Measurements from ENCODE around the gene CAMK2D.
A peak's percentile ranks its signal among the peaks of the same experiment; 100 is the strongest.

The CAMK2D gene

DNA sequence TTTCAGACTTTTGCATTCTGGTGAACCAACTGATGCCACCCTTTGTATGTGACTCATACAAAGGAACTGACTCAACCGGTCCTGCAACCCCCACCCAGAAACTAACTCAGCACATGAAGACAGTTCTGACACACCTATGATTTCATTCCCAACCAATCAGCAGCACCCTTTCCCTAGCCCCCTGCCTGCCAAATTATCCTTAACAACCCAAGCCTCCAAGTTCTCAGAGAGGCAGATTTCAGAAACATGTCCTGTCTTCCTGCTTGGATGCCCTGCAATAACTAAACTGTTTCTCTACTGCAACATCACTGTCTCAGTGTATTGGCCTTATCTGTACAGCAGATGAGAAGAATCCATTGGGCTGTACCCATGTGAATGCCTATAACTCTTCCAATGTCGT lies 284.7 kb downstream of the CAMK2D start:
- DNase-seq (ENCODE audit: low read depth in 3 of 3), result peak; percentile 14 to 28 (median 26)

GRCh38 chr4:113474017-113474416 lies 287.5 kb downstream of the CAMK2D start:
- peak in 1 of 3 experiments; percentile 27 for DNase-seq (ENCODE audit: low read depth in 3 of 3)

GRCh38 chr4:113472864-113473263 lies 288.7 kb downstream of the CAMK2D start:
- DNase-seq (ENCODE audit: low read depth in 3 of 3), result no peak

GRCh38 chr4:113471146-113471860 lies 290.2 kb downstream of the CAMK2D start:
- no peak for DNase-seq (ENCODE audit: low read depth in 3 of 3)

GRCh38 chr4:113469926-113470325 lies 291.6 kb downstream of the CAMK2D start:
- no peak for DNase-seq (ENCODE audit: low read depth in 3 of 3)

DNA sequence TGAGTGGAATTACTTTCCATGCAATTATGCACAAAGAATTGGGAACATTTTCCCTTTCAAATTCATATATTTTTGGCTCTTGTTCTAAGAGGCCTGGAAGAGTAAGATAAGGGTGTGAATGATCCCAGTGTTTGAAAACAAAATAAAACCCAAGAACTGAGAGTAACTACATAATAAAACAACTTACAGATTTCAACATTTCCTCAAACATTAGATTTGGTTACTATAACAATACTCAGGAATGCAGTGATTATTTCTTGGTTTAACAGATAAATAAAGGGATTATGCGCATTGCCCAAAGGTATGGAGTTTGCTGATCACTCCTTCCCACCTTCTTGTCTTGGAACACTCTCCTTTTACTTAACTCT lies 292.5 kb downstream of the CAMK2D start:
- DNase-seq (ENCODE audit: low read depth in 3 of 3), result no peak

- peak in 1 of 3 experiments; percentile 24 for DNase-seq (ENCODE audit: low read depth in 3 of 3)
These were observed 293.1 kb downstream of the CAMK2D start for GRCh38 chr4:113468165-113469022.

DNA sequence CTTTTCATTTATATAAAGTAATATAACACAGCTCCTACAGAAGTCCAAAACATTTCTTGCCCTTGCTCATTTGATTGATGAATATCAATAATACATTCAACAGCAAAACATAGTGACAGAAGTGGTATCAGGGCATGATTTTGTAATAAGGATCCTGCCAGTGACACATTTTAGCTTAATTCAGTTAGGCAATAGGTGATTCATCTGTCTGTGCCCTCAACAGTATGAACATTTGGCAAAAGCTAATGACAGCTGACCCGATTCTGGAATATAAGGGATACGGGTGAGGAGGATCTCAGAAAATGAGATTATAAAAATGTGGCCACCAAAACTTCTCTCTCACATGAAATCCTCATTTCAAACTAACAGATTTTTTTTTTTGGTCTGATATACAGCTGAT lies 294.0 kb downstream of the CAMK2D start:
- DNase-seq (ENCODE audit: low read depth in 3 of 3), result no peak

GRCh38 chr4:113462286-113462685 lies 299.3 kb downstream of the CAMK2D start:
- no peak for DNase-seq (ENCODE audit: low read depth in 3 of 3)

GRCh38 chr4:113461281-113461680 lies 300.3 kb downstream of the CAMK2D start:
- no peak for DNase-seq (ENCODE audit: low read depth in 3 of 3)

DNA sequence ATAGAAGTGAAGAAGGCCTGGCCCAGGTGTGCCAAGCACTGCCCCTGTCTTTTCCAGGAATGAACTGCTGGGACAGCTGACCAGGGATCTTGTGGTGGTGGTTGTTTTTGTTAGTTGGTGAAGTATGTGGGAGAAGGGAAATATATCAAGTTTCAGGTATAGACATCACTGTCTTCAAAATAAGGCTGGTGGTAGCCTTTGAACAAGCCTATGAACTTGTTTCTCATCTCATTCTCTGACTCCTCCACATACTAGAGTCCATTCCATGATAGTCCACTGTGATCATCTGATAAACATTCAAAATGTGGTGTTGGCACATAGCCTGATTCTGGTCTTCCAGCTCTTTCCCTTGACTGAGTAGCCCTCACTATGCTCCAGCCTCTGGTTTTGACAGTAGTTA lies 303.7 kb downstream of the CAMK2D start:
- DNase-seq (ENCODE audit: low read depth in 3 of 3), result no peak

- DNase-seq (ENCODE audit: low read depth in 3 of 3), result no peak
These were observed 304.4 kb downstream of the CAMK2D start for GRCh38 chr4:113457121-113457520.

DNA sequence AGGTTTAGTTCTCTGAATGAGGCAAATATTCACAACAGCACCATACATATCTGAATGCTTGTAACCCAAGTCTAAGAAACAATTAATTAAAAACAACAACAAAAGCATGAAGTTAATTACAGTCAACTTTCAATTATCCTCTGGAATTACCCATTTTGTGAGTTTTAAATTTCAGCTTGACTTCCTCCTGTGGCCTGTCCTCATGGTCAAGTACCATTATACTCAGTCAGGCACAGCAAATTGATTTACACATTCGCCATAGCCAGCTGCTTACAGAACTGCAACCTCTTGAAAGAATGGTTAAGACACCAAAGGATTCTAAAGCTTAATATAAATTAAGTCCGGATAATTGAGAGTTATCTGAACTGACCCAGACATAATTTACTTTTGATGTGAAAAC lies 306.5 kb downstream of the CAMK2D start:
- no peak for DNase-seq (ENCODE audit: low read depth in 3 of 3)

GRCh38 chr4:113452868-113453620 lies 308.5 kb downstream of the CAMK2D start:
- DNase-seq (ENCODE audit: low read depth in 3 of 3), result no peak

DNA sequence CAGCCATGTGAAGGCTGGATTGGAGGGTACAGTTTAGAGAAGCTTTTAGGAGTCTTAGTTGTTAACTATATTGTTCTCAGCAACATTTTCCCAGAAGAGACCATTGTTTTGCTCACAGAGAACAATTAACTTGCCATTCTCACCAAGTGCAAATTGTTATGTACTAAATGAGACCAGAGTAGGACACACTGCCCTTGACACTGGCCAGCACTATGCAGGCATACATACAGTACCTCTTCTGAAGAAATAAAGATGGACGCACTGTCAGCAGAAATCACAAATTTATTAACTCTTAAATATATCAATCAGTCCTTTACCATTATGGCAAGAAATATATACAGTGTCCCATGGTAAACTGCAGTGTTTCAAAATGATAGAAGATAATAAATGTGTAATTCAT lies 309.4 kb downstream of the CAMK2D start:
- no peak for DNase-seq (ENCODE audit: low read depth in 3 of 3)

DNA sequence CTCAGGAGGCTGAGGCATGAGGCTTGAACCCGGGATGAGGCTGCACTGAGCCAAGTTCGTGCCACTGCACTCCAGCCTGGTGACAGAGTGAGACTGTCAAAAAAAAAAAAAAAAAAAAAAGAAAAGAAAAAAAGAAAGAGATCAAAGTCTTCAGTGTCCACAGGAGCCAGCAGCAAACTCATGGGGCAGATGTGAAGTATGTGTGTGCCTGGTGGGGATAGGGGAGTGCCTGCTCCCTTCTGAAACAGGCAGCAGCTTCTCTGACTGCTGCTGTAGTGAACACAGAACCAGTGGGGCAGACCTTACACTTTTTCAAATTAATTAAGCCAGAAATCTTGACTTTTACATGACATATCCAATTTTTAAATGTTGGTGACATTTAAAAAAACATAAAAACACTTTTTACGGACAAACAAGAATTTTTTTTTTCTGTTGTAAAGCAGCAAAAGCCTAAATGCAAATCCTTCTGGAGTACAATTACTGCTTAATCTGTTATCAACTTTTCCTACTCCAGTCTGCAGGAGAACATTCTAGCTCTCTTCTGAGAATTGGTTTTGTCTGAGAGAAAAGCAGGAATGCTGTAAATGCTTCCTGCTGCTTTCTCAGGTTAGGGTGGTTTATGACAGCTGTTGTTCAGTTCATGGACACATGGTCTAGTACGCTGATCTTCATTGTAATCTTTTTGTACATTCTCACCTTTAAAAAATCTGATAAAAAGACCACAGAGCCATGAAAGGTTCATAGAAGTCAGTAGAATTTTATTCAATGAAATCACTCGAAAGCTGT lies 311.1 kb downstream of the CAMK2D start:
- DNase-seq (ENCODE audit: low read depth in 3 of 3), result no peak

GRCh38 chr4:113449410-113449974 lies 312.0 kb downstream of the CAMK2D start:
- DNase-seq (ENCODE audit: low read depth in 3 of 3), result no peak

DNA sequence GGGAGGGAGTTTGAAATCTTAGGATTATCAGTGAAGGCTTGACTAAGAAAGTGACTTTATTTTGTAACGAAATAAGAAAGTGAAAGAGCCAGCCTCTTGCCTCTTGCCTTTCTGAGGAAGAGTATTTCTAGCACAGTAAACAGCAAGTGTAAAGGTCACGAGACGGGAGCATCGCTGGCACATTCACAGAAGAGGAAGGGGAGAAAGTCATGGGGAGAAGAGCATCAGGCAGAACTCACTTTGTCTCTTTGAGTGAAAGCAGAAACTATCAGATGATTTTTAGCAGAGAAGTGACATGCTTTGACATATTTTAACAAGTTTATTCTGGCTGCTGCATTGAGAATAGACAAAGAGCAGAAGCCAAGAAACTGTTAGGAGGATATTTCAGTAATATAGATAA lies 313.8 kb downstream of the CAMK2D start:
- DNase-seq (ENCODE audit: low read depth in 3 of 3), result peak in 2 of 3 experiments; percentile 18 to 24

DNA sequence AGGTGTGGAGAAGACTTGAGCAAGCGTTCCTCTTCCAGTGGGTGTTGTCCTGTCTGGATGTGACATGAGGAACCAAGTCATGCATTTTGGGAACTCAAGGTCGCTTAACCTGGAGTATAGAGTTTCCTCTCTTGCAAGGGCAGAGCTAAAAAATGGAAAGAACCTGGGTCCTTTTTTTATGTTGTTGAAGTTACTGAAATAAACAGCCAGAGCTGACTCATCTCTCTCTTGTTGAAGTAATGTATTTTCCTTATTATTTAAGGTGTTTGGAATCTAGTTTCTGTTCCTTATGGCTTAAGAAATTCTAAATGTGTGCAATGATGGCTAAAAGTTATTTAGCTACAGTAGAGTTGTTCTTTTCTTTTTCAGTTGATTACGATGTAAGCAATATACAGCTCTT lies 314.5 kb downstream of the CAMK2D start:
- no peak for DNase-seq (ENCODE audit: low read depth in 3 of 3)

DNA sequence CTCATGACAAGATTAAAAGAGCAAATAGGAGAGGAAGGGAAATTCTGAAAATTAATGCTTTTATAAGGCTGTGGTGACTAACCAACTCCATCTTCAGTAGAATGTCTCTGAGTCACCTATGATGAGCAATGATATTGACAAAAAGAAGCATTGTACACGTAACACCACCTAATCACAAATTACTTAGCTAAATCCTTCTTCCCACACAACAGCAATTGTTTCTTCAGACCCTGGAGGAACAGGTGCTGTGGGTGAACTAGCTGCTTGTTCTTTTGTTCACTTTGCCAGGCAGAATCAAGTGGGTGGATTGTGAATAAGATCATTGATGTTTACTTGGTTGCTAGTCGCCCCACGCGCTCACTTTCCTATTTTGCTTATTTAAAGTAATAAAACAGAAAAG lies 315.5 kb downstream of the CAMK2D start:
- no peak for DNase-seq (ENCODE audit: low read depth in 3 of 3)

GRCh38 chr4:113445286-113445685 lies 316.3 kb downstream of the CAMK2D start:
- DNase-seq (ENCODE audit: low read depth in 3 of 3), result no peak

Measured in stimulated activated CD4-positive, alpha-beta T cell treated with anti-CD3 and anti-CD28 coated beads, TNF-alpha, amount 100 ng/mL, for 24 hours (primary cell).